Epithelial cell of proximal tubule (primary cell): ENCODE data around the gene PLCB1. TPM values are rescaled to one million over a fixed set of nuclear protein-coding genes. Genes with fewer than 3 reads are reported as not detected.

Experiments used
- DNase-seq: peaks from one replicate; pipeline ENCODE4 v3.0.0-alpha.2; 2011; ENCODE audit warnings: low read depth
- H3K4me3 ChIP-seq: 2 replicates; pipeline ENCODE4 v1.5.1; 2011; ENCODE audit warnings: low read depth, mild to moderate bottlenecking, low read length
- CTCF ChIP-seq: conservative IDR thresholded peaks from 2 replicates; pipeline ENCODE4 v1.5.1; 2012; ENCODE audit warnings: low read depth, mild to moderate bottlenecking, low read length
- total RNA-seq: library from RNA; depleted of rRNA; stranded (reverse); fragments of >200 nt; gene quantifications from 2 replicates; pipeline ENCODE4 v1.2.3, GENCODE V29; 2015

Gene PLCB1
- total RNA-seq, 1 donor from 2014 or later: 2.2 TPM

GRCh38 chr20:8530022-8530421, 398.0 kb downstream of the PLCB1 start:
- no peak overlapping the region for H3K4me3 ChIP-seq

GRCh38 chr20:8532169-8532568, 400.1 kb downstream of the PLCB1 start:
- no peak overlapping the region for H3K4me3 ChIP-seq
- TF ChIP-seq CTCF: no peak
- DNase-seq: no peak

More at GRCh38 chr20:8530022-8530421, 398.0 kb downstream of the PLCB1 start:
- no peak for DNase-seq
- no peak for TF ChIP-seq CTCF

- no peak overlapping the region for H3K4me3 ChIP-seq
- TF ChIP-seq CTCF: no peak
- DNase-seq: no peak
Observed at GRCh38 chr20:8534368-8535160, 402.5 kb downstream of the PLCB1 start.

- no peak for DNase-seq
- TF ChIP-seq CTCF: peak; percentile 79
- no peak overlapping the region for H3K4me3 ChIP-seq
Observed at GRCh38 chr20:8535403-8536261, 403.6 kb downstream of the PLCB1 start.

GRCh38 chr20:8536262-8536618, 404.2 kb downstream of the PLCB1 start:
- no peak for TF ChIP-seq CTCF
- no peak overlapping the region for H3K4me3 ChIP-seq

GRCh38 chr20:8540466-8540865, 408.4 kb downstream of the PLCB1 start:
- no peak for DNase-seq
- TF ChIP-seq CTCF: no peak
- H3K4me3 ChIP-seq: no peak overlapping the region

More at GRCh38 chr20:8536262-8536618, 404.2 kb downstream of the PLCB1 start:
- DNase-seq: no peak
